Adrenal gland (tissue), 5 donors: ENCODE measurements around the gene P4HA2.

ENCODE experiments used
- CTCF ChIP-seq, 6 experiments: fragments of 450-650 bp in 4 of 6; fragments of 200-600 bp in 2 of 6; sonication (generic) in 1 of 6; IDR thresholded peaks; 1 replicate in 5 of 6; 2 replicates in 1 of 6; pipeline versions ENCODE4 v1.5.1 to v1.8.0; 2016 to 2021; ENCODE audit warnings: antibody characterized with exemption in 6 of 6, mild to moderate bottlenecking in 2 of 6, moderate library complexity in 1 of 6
- POLR2A ChIP-seq, 2 donors: fragments of 450-650 bp; IDR thresholded peaks; one replicate each; pipeline ENCODE4 v1.6.1; 2017; ENCODE audit warnings: antibody characterized with exemption in 2 of 2, mild to moderate bottlenecking in 2 of 2, moderate library complexity in 1 of 2
- donor health status: DM: no; HTN: no; CAD: no.

- TF ChIP-seq CTCF (IDR thresholded peaks at IDR 0.05) (no peak), POLR2A (IDR thresholded peaks at IDR 0.05) (no peak)
Observed at GRCh38 chr5:132222649-132223038, 5.0 kb downstream of the P4HA2 start.
